Measurements from ENCODE around the gene SAMD5.

Gene SAMD5

GRCh38 chr6:147604373-147604772, 95.9 kb downstream of the SAMD5 start:
- TF ChIP-seq CTCF (IDR thresholded peaks at IDR 0.05; ENCODE audit: control insufficient read depth, insufficient read depth, low read depth, low read length, missing control alignments), result no peak
- peak; percentile 25 for DNase-seq (ENCODE audit: low read depth)
- no peak overlapping the region for H3K4me3 ChIP-seq (ENCODE audit: control insufficient read depth, low read depth, low read length)

GRCh38 chr6:147611992-147612391, 103.5 kb downstream of the SAMD5 start:
- TF ChIP-seq CTCF (IDR thresholded peaks at IDR 0.05; ENCODE audit: control insufficient read depth, insufficient read depth, low read depth, low read length, missing control alignments), result no peak
- no peak for DNase-seq (ENCODE audit: low read depth)
- H3K4me3 ChIP-seq (ENCODE audit: control insufficient read depth, low read depth, low read length), result no peak overlapping the region

DNA sequence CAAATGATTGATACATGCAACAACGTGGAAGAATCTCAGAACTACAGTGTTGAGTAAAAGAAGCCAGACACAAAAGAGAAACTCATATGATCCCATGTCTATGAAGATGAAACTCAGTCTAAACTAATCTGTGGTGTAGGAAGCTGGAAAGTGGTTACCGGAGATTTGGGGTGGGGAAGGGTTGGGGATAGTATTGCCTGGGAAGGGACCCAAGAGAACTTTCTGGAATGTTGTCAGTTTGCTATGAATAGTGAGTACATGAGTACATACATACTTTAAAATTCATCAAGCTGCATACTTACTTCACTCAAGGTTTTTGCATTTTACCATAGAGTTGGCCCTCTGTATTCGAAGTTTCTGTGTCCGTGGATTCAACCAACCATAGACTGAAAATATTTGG, 106.0 kb downstream of the SAMD5 start:
- no peak overlapping the region for H3K4me3 ChIP-seq (ENCODE audit: control insufficient read depth, low read depth, low read length)
- TF ChIP-seq CTCF (IDR thresholded peaks at IDR 0.05; ENCODE audit: control insufficient read depth, insufficient read depth, low read depth, low read length, missing control alignments), result no peak
- no peak for DNase-seq (ENCODE audit: low read depth)

DNA sequence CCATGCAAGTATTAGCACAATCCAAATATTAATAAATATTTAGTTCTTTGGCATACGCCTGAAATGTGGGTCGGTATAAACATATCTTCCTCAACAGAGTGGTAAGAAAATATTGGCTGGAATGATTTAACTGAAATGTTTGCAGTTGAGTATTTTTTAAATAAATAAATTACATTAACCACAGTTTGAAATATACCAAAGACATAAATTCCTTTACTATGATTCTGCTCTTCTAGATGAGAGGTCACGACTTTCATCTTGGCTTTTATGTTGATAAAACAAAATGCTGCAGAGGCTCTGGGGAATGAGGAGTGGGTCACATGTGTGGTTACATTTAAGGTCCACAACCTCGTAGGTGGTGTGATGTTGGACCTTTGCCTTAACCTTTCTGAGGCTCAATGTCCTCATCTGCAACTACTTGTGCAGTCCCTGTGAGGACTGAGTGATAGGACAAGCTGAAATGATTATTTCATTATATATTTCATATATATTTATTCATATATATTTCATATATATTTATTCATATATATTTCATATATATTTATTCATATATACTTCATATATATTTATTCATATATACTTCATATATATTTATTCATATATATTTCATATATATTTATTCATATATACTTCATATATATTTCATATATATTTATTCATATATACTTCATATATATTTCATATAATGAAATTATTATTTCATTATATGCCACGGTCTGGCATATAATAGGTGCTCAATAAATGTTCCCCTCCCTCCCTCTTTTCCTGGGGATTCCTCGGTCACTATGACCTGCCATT, 107.4 kb downstream of the SAMD5 start:
- no peak overlapping the region for H3K4me3 ChIP-seq (ENCODE audit: control insufficient read depth, low read depth, low read length)
- no peak for TF ChIP-seq CTCF (IDR thresholded peaks at IDR 0.05; ENCODE audit: control insufficient read depth, insufficient read depth, low read depth, low read length, missing control alignments)
- no peak for DNase-seq (ENCODE audit: low read depth)

GRCh38 chr6:147617366-147617765, 108.9 kb downstream of the SAMD5 start:
- no peak for TF ChIP-seq CTCF (IDR thresholded peaks at IDR 0.05; ENCODE audit: control insufficient read depth, insufficient read depth, low read depth, low read length, missing control alignments)
- H3K4me3 ChIP-seq (ENCODE audit: control insufficient read depth, low read depth, low read length), result no peak overlapping the region
- DNase-seq (ENCODE audit: low read depth), result no peak

- no peak overlapping the region for H3K4me3 ChIP-seq (ENCODE audit: control insufficient read depth, low read depth, low read length)
- no peak for TF ChIP-seq CTCF (IDR thresholded peaks at IDR 0.05; ENCODE audit: control insufficient read depth, insufficient read depth, low read depth, low read length, missing control alignments)
- no peak for DNase-seq (ENCODE audit: low read depth)
Observed at GRCh38 chr6:147618457-147618856, 110.0 kb downstream of the SAMD5 start.
